ENCODE measurements around the gene ANTKMT. TPM values are rescaled to one million over a fixed set of nuclear protein-coding genes. Genes with fewer than 3 reads are reported as not detected.

Gene ANTKMT
- total and polyA plus RNA-seq, 2 of the 4 experiments (the other 2 are of a cell fraction), result 7.3 to 16.2 TPM

GRCh38 chr16:714079-714478 lies 6.9 kb upstream of the ANTKMT start:
- H3K27me3 ChIP-seq (ENCODE audit: control insufficient read depth, insufficient read depth, low read length), result no peaks in the 10 kb centered on the region
- H4K5ac ChIP-seq (ENCODE audit: low read depth, low read length), result no peak overlapping the region
- H3K79me1 ChIP-seq (ENCODE audit: low read depth in 1 of 2, low read length in 2 of 2), result peaks cover 5 to 16% of the 10 kb centered on the region in 2 experiments
- H3K56ac ChIP-seq (ENCODE audit: extremely low read depth, insufficient read depth, low read length), result no peak overlapping the region
- H2BK15ac ChIP-seq (ENCODE audit: low read depth, low read length), result no peak overlapping the region
- H3K9ac ChIP-seq (ENCODE audit: low read depth, low read length), result no peak overlapping the region
- in situ Hi-C loops (cut with MboI; ENCODE audit: low sequenced_read_pairs), result loop anchor here (5.0 to 25.0 kb wide), 2 partner anchors 73 to 348 kb away; partner anchors contain the start of genes CHTF18, RPUSD1 and SSTR5
- intact Hi-C loops (cut with micrococcal nuclease), result loop anchor here (5.0 kb wide), 1 partner anchor 268 kb away; the partner anchor contains the start of gene SOX8
- no peak overlapping the region for H3K14ac ChIP-seq (replicated peaks; ENCODE audit: low read depth, low read length)
- no peaks in the 10 kb centered on the region for H3K36me3 ChIP-seq (ENCODE audit: control insufficient read depth, insufficient read depth, low read length)
- no peak overlapping the region for H2BK120ac ChIP-seq (ENCODE audit: low read depth, low read length)
- ATAC-seq (ENCODE audit: low read depth), result no peak
- peaks cover 11% of the 10 kb centered on the region for H4K20me1 ChIP-seq (ENCODE audit: insufficient read depth, low read length)
- no peak overlapping the region for H3K4me3 ChIP-seq (ENCODE audit: insufficient read depth, low read depth, low read length)
- ChIA-PET CTCF (no interaction called here), POLR2A (ENCODE audit: unreplicated experiment) (no interaction called here)
- H3K23ac ChIP-seq (ENCODE audit: low read depth, low read length), result no peak overlapping the region
- H2AFZ ChIP-seq (replicated peaks; ENCODE audit: low read length, poor library complexity), result peak overlapping the region; percentile 10
- no peak overlapping the region for H2BK5ac ChIP-seq (ENCODE audit: low read depth, low read length, poor library complexity, severe bottlenecking)
- no peak for DNase-seq
- H3K4me1 ChIP-seq (ENCODE audit: control insufficient read depth, insufficient read depth, low read length), result peaks cover 14% of the 10 kb centered on the region; the same call in 1 of the 2 replicates
- H2AK5ac ChIP-seq (ENCODE audit: low read depth, low read length), result peak overlapping the region; percentile 42; the same call in 1 of the 2 replicates
- H2BK20ac ChIP-seq (ENCODE audit: low read depth, low read length), result 0 out of 2 replicates have a peak overlapping the region, but pooled peaks have one; percentile 10
- peak overlapping the region; percentile 85 for H2AK9ac ChIP-seq (replicated peaks; ENCODE audit: low read depth, low read length, poor library complexity)
- no peaks in the 10 kb centered on the region for H3K9me3 ChIP-seq (ENCODE audit: control insufficient read depth, insufficient read depth, low read length)
- 84% methylated on average over 11 of the region's 11 CpGs; no CpG with 5 or more reads in 1 of the 2 experiments for WGBS, 2 experiments (ENCODE audit: extremely low coverage in 2 of 2, insufficient read length in 1 of 2)
- H3K9me1 ChIP-seq (ENCODE audit: insufficient read depth, low read length), result no peaks in the 10 kb centered on the region
- H3K4me2 ChIP-seq (ENCODE audit: low read depth, low read length), result no peak overlapping the region
- no TSS peak for BruUV-seq (replicated peaks)
- H3K27ac ChIP-seq (ENCODE audit: insufficient read depth, low read length), result no peak overlapping the region
- no peak for TF ChIP-seq NFE2L2 (IDR thresholded peaks at IDR 0.05; ENCODE audit: low read depth, low read length)
- no peak for TF ChIP-seq MAFK (IDR thresholded peaks at IDR 0.05; ENCODE audit: low read depth, low read length)
- TF ChIP-seq RFX5 (IDR thresholded peaks at IDR 0.05; ENCODE audit: low read depth, low read length), result no peak
- TF ChIP-seq CTCF (conservative IDR thresholded peaks at IDR 0.05; ENCODE audit: low read depth, low read length), result no peak
- no peak for TF ChIP-seq RAD21 (IDR thresholded peaks at IDR 0.05; ENCODE audit: low read length)
- no peak for TF ChIP-seq FOS (IDR thresholded peaks at IDR 0.05; ENCODE audit: low read depth, low read length)
- no peak for TF ChIP-seq USF2 (IDR thresholded peaks at IDR 0.05; ENCODE audit: low read depth, low read length)
- TF ChIP-seq RCOR1 (IDR thresholded peaks at IDR 0.05; ENCODE audit: insufficient replicate concordance, low read length), result no peak
- TF ChIP-seq BHLHE40 (IDR thresholded peaks at IDR 0.05; ENCODE audit: low read depth, low read length), result no peak
- no peak for TF ChIP-seq MXI1 (IDR thresholded peaks at IDR 0.05; ENCODE audit: borderline replicate concordance, low read depth, low read length)
- TF ChIP-seq POLR2A (IDR thresholded peaks at IDR 0.05; ENCODE audit: low read depth, low read length), result no peak
- no peak for TF ChIP-seq MAZ (IDR thresholded peaks at IDR 0.05; ENCODE audit: borderline replicate concordance, low read depth, low read length)
- dilution Hi-C loops (cut with HindIII; ENCODE audit: low sequenced_read_pairs, unreplicated experiment), result no loop called here
- no peak overlapping the region for H3K4ac ChIP-seq (ENCODE audit: low read depth, low read length)
- no peak overlapping the region for H3K18ac ChIP-seq (ENCODE audit: low read depth, low read length)
- H4K8ac ChIP-seq (ENCODE audit: low read depth in 2 of 2, low read length in 2 of 2), result no peak overlapping the region
- no peak overlapping the region for H4K91ac ChIP-seq (ENCODE audit: insufficient read depth, low read depth, low read length)

All from IMR-90 (cell line).